Mesenchymal stem cell (in vitro differentiated cells and primary cell): ENCODE measurements around the gene FSTL4.

ENCODE experiments used
- DNase-seq: peaks from one replicate; pipeline ENCODE4 v3.0.0-alpha.2; 2013
- H2AFZ ChIP-seq: one replicate; pipeline ENCODE4 v1.6.1; 2013; ENCODE audit warnings: low read depth, mild to moderate bottlenecking, control low read depth, inconsistent platforms, low read length, moderate library complexity
- H2AK5ac ChIP-seq: 2 replicates; pipeline ENCODE4 v1.6.1; 2013; ENCODE audit warnings: low read length, moderate library complexity, mild to moderate bottlenecking, inconsistent platforms; ENCODE audit not compliant: severe bottlenecking
- H2BK120ac ChIP-seq: one replicate; pipeline ENCODE4 v1.6.1; 2013; ENCODE audit warnings: low read depth, mild to moderate bottlenecking, inconsistent platforms, low read length, moderate library complexity
- H2BK12ac ChIP-seq, 2 experiments: one replicate each; pipeline ENCODE4 v1.6.1; 2013; ENCODE audit warnings: inconsistent platforms in 2 of 2, low read length in 2 of 2, mild to moderate bottlenecking in 2 of 2, moderate library complexity in 2 of 2, control low read depth in 1 of 2
- H2BK15ac ChIP-seq: one replicate; pipeline ENCODE4 v1.6.1; 2013; ENCODE audit warnings: mild to moderate bottlenecking, low read depth, inconsistent platforms; ENCODE audit not compliant: poor library complexity, severe bottlenecking
- H2BK5ac ChIP-seq: 2 replicates; pipeline ENCODE4 v1.6.1; 2013; ENCODE audit warnings: low read depth, mild to moderate bottlenecking, low read length, control low read depth, inconsistent platforms; ENCODE audit not compliant: poor library complexity, severe bottlenecking
- H3K14ac ChIP-seq, 2 experiments: one replicate each; pipeline ENCODE4 v1.6.1; 2013; ENCODE audit warnings: inconsistent platforms in 2 of 2, low read length in 2 of 2, control low read depth in 1 of 2, mild to moderate bottlenecking in 1 of 2, moderate library complexity in 1 of 2
- H3K18ac ChIP-seq, 2 experiments: one replicate each; pipeline ENCODE4 v1.6.1; 2013; ENCODE audit warnings: inconsistent platforms in 2 of 2, low read length in 2 of 2, control low read depth in 1 of 2, low read depth in 1 of 2, mild to moderate bottlenecking in 1 of 2
- H3K23ac ChIP-seq, 2 experiments: one replicate each; pipeline ENCODE4 v1.6.1; 2013; ENCODE audit warnings: inconsistent platforms in 2 of 2, low read length in 2 of 2, mild to moderate bottlenecking in 2 of 2, moderate library complexity in 2 of 2, control low read depth in 1 of 2
- H3K27ac ChIP-seq: 2 replicates; pipeline ENCODE4 v1.5.1; 2013; ENCODE audit warnings: mild to moderate bottlenecking, moderate library complexity, low read length, control low read depth, inconsistent platforms; ENCODE audit not compliant: poor library complexity, severe bottlenecking
- H3K27me3 ChIP-seq, 2 experiments: 2 replicates each; pipeline versions ENCODE4 v1.6.1 to v1.7.0; 2013; ENCODE audit warnings: low read length in 2 of 2, mild to moderate bottlenecking in 2 of 2, moderate library complexity in 2 of 2, control low read depth in 1 of 2, inconsistent platforms in 1 of 2; ENCODE audit not compliant: control insufficient read depth in 1 of 2, insufficient read depth in 1 of 2
- H3K36me3 ChIP-seq, 2 experiments: 2 replicates each; pipeline versions ENCODE4 v1.6.1 to v1.7.0; 2013; ENCODE audit warnings: low read length in 2 of 2, control low read depth in 1 of 2, inconsistent platforms in 1 of 2, low read depth in 1 of 2, mild to moderate bottlenecking in 1 of 2; ENCODE audit not compliant: insufficient read depth in 2 of 2, control insufficient read depth in 1 of 2
- H3K4ac ChIP-seq, 2 experiments: one replicate each; pipeline ENCODE4 v1.6.1; 2013; ENCODE audit warnings: inconsistent platforms in 2 of 2, low read length in 2 of 2, mild to moderate bottlenecking in 2 of 2, moderate library complexity in 2 of 2, control low read depth in 1 of 2, low read depth in 1 of 2
- H3K4me1 ChIP-seq: 2 replicates; pipeline ENCODE4 v1.6.1; 2013; ENCODE audit warnings: low read depth, low read length, control low read depth; ENCODE audit not compliant: control insufficient read depth, insufficient read depth
- H3K4me2 ChIP-seq: 2 replicates; pipeline ENCODE4 v1.6.1; 2013; ENCODE audit warnings: low read length, mild to moderate bottlenecking, inconsistent platforms; ENCODE audit not compliant: poor library complexity, severe bottlenecking
- H3K4me3 ChIP-seq, 2 experiments: 2 replicates each; pipeline versions ENCODE4 v1.5.1 to v1.7.0; 2013; ENCODE audit warnings: low read length in 2 of 2, mild to moderate bottlenecking in 2 of 2, control low read depth in 1 of 2, low read depth in 1 of 2; ENCODE audit not compliant: insufficient read depth in 1 of 2
- H3K79me1 ChIP-seq: replicated peaks from 2 replicates; pipeline ENCODE4 v1.6.1; 2013; ENCODE audit warnings: mild to moderate bottlenecking, control low read depth, low read length, inconsistent platforms; ENCODE audit not compliant: poor library complexity, severe bottlenecking
- H3K9ac ChIP-seq: 2 replicates; pipeline ENCODE4 v1.7.0; 2013; ENCODE audit warnings: mild to moderate bottlenecking, low read length, moderate library complexity
- H3K9me3 ChIP-seq: 2 replicates; pipeline ENCODE4 v1.7.0; 2013; ENCODE audit warnings: mild to moderate bottlenecking, low read length; ENCODE audit not compliant: control insufficient read depth
- H4K8ac ChIP-seq: one replicate; pipeline ENCODE4 v1.6.1; 2013; ENCODE audit warnings: inconsistent platforms, mild to moderate bottlenecking, low read length, moderate library complexity
- H4K91ac ChIP-seq: one replicate; pipeline ENCODE4 v1.6.1; 2013; ENCODE audit warnings: mild to moderate bottlenecking, low read length, inconsistent platforms
- WGBS: methylation state at CpG from one replicate; pipeline ENCODE4 v1.1.7; 2013; ENCODE audit warnings: mixed read lengths; 5-methylcytosine and 5-hydroxymethylcytosine counted together

The FSTL4 gene

DNA sequence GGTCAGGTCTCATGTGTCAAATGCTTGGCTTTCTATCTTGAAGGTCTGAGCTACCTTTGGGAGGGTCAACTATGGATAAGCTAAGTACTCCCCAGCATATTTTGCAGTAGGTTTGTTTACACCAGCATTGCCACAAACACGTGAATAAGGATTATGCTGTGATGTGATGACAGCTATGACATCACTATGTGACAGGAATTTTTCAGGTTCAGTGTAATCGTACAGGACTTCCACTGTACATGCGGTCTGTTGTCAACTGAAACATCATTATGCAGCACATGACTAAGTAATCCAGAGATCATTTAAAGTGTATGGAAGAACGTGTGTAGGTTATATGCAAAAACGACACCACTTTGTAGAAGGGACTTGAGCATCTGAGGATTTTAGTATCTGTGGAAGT is 104.0 kb downstream of the FSTL4 start:
- H3K4me2 ChIP-seq: no peak overlapping the region
- H4K91ac ChIP-seq: no peak overlapping the region
- no peak overlapping the region for H3K18ac ChIP-seq
- H3K9me3 ChIP-seq: no peaks in the 10 kb centered on the region
- no peak overlapping the region for H4K8ac ChIP-seq
- H3K36me3 ChIP-seq: no peaks in the 10 kb centered on the region
- no peak for DNase-seq
- 91% methylated on average over 5 of the region's 5 CpGs for WGBS
- H2BK12ac ChIP-seq: no peak overlapping the region
- no peak overlapping the region for H3K14ac ChIP-seq
- H2BK15ac ChIP-seq: no peak overlapping the region
- no peaks in the 10 kb centered on the region for H3K79me1 ChIP-seq
- H3K4me1 ChIP-seq: no peaks in the 10 kb centered on the region
- no peak overlapping the region for H3K4ac ChIP-seq
- no peak overlapping the region for H2BK5ac ChIP-seq
- H3K27ac ChIP-seq: no peak overlapping the region
- H3K23ac ChIP-seq: no peak overlapping the region
- H3K4me3 ChIP-seq: no peak overlapping the region
- H3K9ac ChIP-seq: no peak overlapping the region
- H3K27me3 ChIP-seq: peaks cover 0 to 60% of the 10 kb centered on the region in 2 experiments
- no peak overlapping the region for H2AFZ ChIP-seq
- no peak overlapping the region for H2AK5ac ChIP-seq
- H2BK120ac ChIP-seq: no peak overlapping the region

DNA sequence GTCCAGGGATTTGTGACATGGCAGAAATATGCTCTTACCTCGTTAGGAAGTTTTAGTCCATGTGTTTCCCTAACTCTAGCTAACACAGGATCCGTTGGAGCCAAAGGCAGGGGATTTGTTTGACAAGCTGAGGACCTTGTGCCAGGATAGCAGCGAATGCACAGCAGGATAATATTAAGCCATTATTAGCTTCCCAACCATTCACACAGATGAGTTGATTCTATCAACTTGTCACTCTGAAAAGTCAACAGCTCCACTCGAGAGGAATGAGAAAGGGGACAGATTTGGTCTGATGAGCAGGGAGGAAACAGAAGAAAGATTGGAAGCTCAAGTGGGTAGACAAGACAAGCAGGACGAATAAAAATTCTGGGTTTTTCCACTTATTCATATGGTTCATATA is 106.2 kb downstream of the FSTL4 start:
- Histone ChIP-seq H2AFZ (no peak overlapping the region), H3K9ac (no peak overlapping the region), H2BK12ac (no peak overlapping the region), H3K79me1 (no peaks in the 10 kb centered on the region), H3K9me3 (no peaks in the 10 kb centered on the region), H3K23ac (no peak overlapping the region), H2BK15ac (no peak overlapping the region), H3K27me3 (peaks cover 5 to 62% of the 10 kb centered on the region in 2 experiments), H3K4ac (no peak overlapping the region), H4K91ac (no peak overlapping the region), H2BK120ac (no peak overlapping the region), H2AK5ac (no peak overlapping the region), H3K27ac (no peak overlapping the region), H4K8ac (no peak overlapping the region), H3K18ac (no peak overlapping the region), H3K4me2 (no peak overlapping the region), H2BK5ac (no peak overlapping the region), H3K4me1 (no peaks in the 10 kb centered on the region), H3K36me3 (no peaks in the 10 kb centered on the region), H3K4me3 (no peak overlapping the region), H3K14ac (no peak overlapping the region)
- no peak for DNase-seq
- 63% methylated on average over 5 of the region's 5 CpGs for WGBS

GRCh38 chr5:133503511-133503910 is 108.8 kb downstream of the FSTL4 start:
- Histone ChIP-seq H3K14ac (no peak overlapping the region), H2BK120ac (no peak overlapping the region), H3K23ac (no peak overlapping the region), H3K9ac (no peak overlapping the region), H3K27me3 (peaks cover 15 to 79% of the 10 kb centered on the region in 2 experiments), H2BK5ac (no peak overlapping the region), H3K27ac (no peak overlapping the region), H3K9me3 (no peaks in the 10 kb centered on the region), H3K79me1 (no peaks in the 10 kb centered on the region), H2BK15ac (no peak overlapping the region), H3K4me1 (no peaks in the 10 kb centered on the region), H2AFZ (no peak overlapping the region), H3K36me3 (no peaks in the 10 kb centered on the region), H3K4me3 (no peak overlapping the region), H3K18ac (no peak overlapping the region), H2BK12ac (no peak overlapping the region), H4K8ac (no peak overlapping the region), H4K91ac (no peak overlapping the region), H2AK5ac (no peak overlapping the region), H3K4me2 (no peak overlapping the region), H3K4ac (no peak overlapping the region)
- 83% methylated on average over 1 of the region's 1 CpG for WGBS
- no peak for DNase-seq

GRCh38 chr5:133499895-133500294 is 112.4 kb downstream of the FSTL4 start:
- H3K79me1 ChIP-seq: no peaks in the 10 kb centered on the region
- H2AK5ac ChIP-seq: no peak overlapping the region
- no peak overlapping the region for H2AFZ ChIP-seq
- H2BK5ac ChIP-seq: no peak overlapping the region
- no peaks in the 10 kb centered on the region for H3K36me3 ChIP-seq
- peaks cover 23 to 99% of the 10 kb centered on the region in 2 experiments for H3K27me3 ChIP-seq
- H3K9me3 ChIP-seq: no peaks in the 10 kb centered on the region
- no peak overlapping the region for H2BK120ac ChIP-seq
- H4K91ac ChIP-seq: no peak overlapping the region
- H3K4ac ChIP-seq: no peak overlapping the region
- WGBS: 73% methylated on average over 5 of the region's 5 CpGs
- H3K18ac ChIP-seq: no peak overlapping the region
- H4K8ac ChIP-seq: no peak overlapping the region
- no peak overlapping the region for H3K4me3 ChIP-seq
- H3K23ac ChIP-seq: no peak overlapping the region
- H3K4me2 ChIP-seq: no peak overlapping the region
- H3K14ac ChIP-seq: no peak overlapping the region
- no peak overlapping the region for H2BK12ac ChIP-seq
- H3K9ac ChIP-seq: no peak overlapping the region
- no peak overlapping the region for H3K27ac ChIP-seq
- H3K4me1 ChIP-seq: no peaks in the 10 kb centered on the region
- DNase-seq: no peak
- no peak overlapping the region for H2BK15ac ChIP-seq
